Liver (tissue), 9 donors: ENCODE measurements around the gene IFNA13. TPM values are rescaled to one million over a fixed set of nuclear protein-coding genes. Genes with fewer than 3 reads are reported as not detected.
"Not testable (repeated sequence)": the region's sequence is repeated elsewhere in the genome, so short reads cannot be mapped to it uniquely, and the experiment has no call there.

Experiments
- DNase-seq: peaks from one replicate; pipeline ENCODE4 v3.0.0-alpha.2; 2017; ENCODE audit warnings: low spot score
- H3K27ac ChIP-seq, 2 donors: one replicate each; pipeline ENCODE4 v1.7.0; 2013; ENCODE audit warnings: inconsistent platforms in 2 of 2, low read length in 2 of 2, control low read depth in 1 of 2, low read depth in 1 of 2, mild to moderate bottlenecking in 1 of 2
- H3K27me3 ChIP-seq, 4 donors: one replicate each; pipeline versions ENCODE4 v1.6.1 to v1.7.0; 2013; ENCODE audit warnings: low read length in 3 of 4, inconsistent platforms in 1 of 4, mild to moderate bottlenecking in 1 of 4, moderate library complexity in 1 of 4; ENCODE audit not compliant: control insufficient read depth in 4 of 4, insufficient read depth in 4 of 4
- H3K36me3 ChIP-seq, 4 donors: one replicate each; pipeline versions ENCODE4 v1.6.1 to v1.7.0; 2013; ENCODE audit warnings: low read length in 3 of 4, mild to moderate bottlenecking in 3 of 4, low read depth in 1 of 4, moderate library complexity in 1 of 4; ENCODE audit not compliant: control insufficient read depth in 4 of 4, insufficient read depth in 3 of 4
- H3K4me1 ChIP-seq, 4 donors: one replicate each; pipeline versions ENCODE4 v1.6.1 to v1.7.0; 2013; ENCODE audit warnings: low read length in 3 of 4, mild to moderate bottlenecking in 3 of 4, moderate library complexity in 1 of 4; ENCODE audit not compliant: control insufficient read depth in 4 of 4, insufficient read depth in 4 of 4
- H3K4me3 ChIP-seq, 3 donors: one replicate each; pipeline versions ENCODE4 v1.6.1 to v1.7.0; 2013; ENCODE audit warnings: low read length in 3 of 3, control low read depth in 1 of 3, low read depth in 1 of 3, mild to moderate bottlenecking in 1 of 3
- H3K9ac ChIP-seq, 2 donors: one replicate each; pipeline ENCODE4 v1.7.0; 2013; ENCODE audit warnings: low read length in 2 of 2, mild to moderate bottlenecking in 2 of 2, moderate library complexity in 2 of 2, control low read depth in 1 of 2, low read depth in 1 of 2
- H3K9me3 ChIP-seq, 4 donors: one replicate each; pipeline versions ENCODE4 v1.6.1 to v1.7.0; 2013; ENCODE audit warnings: low read length in 3 of 4; ENCODE audit not compliant: control insufficient read depth in 4 of 4
- CTCF ChIP-seq: fragments of 150-350 bp; IDR thresholded peaks from 2 replicates; pipeline ENCODE4 v1.5.1; 2017; ENCODE audit warnings: improper control_type of control experiment, low read depth, low read length; ENCODE audit not compliant: missing input control
- EGR1 ChIP-seq, 2 donors: IDR thresholded peaks; 2 replicates each; pipeline ENCODE4 v1.6.1; 2016 to 2018; ENCODE audit warnings: antibody characterized with exemption in 2 of 2, low read depth in 2 of 2
- FOXA1 ChIP-seq: IDR thresholded peaks from 2 replicates; pipeline ENCODE4 v1.6.1; 2016; ENCODE audit warnings: antibody characterized with exemption
- FOXA2 ChIP-seq: IDR thresholded peaks from 2 replicates; pipeline ENCODE4 v1.6.1; 2016; ENCODE audit warnings: antibody characterized with exemption
- GABPA ChIP-seq, 2 donors: IDR thresholded peaks in 1 of 2; conservative IDR thresholded peaks in 1 of 2; 2 replicates each; pipeline ENCODE4 v1.6.1; 2016; ENCODE audit warnings: antibody characterized with exemption in 2 of 2, mild to moderate bottlenecking in 1 of 2, moderate library complexity in 1 of 2
- HNF4A ChIP-seq, 2 donors: conservative IDR thresholded peaks; 2 replicates each; pipeline ENCODE4 v1.6.1; 2016; ENCODE audit warnings: antibody characterized with exemption in 2 of 2, mild to moderate bottlenecking in 2 of 2
- JUND ChIP-seq, 2 donors: IDR thresholded peaks; 2 replicates each; pipeline ENCODE4 v1.6.1; 2016; ENCODE audit warnings: antibody characterized with exemption in 2 of 2
- MAX ChIP-seq: IDR thresholded peaks from 2 replicates; pipeline ENCODE4 v1.6.1; 2016; ENCODE audit warnings: antibody characterized with exemption
- NR2F2 ChIP-seq: IDR thresholded peaks from 2 replicates; pipeline ENCODE4 v1.6.1; 2016; ENCODE audit warnings: antibody characterized with exemption
- RAD21 ChIP-seq, 2 donors: IDR thresholded peaks; 2 replicates each; pipeline ENCODE4 v1.6.1; 2016; ENCODE audit warnings: antibody characterized with exemption in 2 of 2, mild to moderate bottlenecking in 2 of 2
- RXRA ChIP-seq, 2 donors: IDR thresholded peaks; 2 replicates each; pipeline ENCODE4 v1.6.1; 2017 to 2018; ENCODE audit warnings: antibody characterized with exemption in 2 of 2, mild to moderate bottlenecking in 1 of 2
- SP1 ChIP-seq: IDR thresholded peaks from 2 replicates; pipeline ENCODE4 v1.6.1; 2018; ENCODE audit warnings: antibody characterized with exemption, mild to moderate bottlenecking
- TAF1 ChIP-seq: conservative IDR thresholded peaks from 2 replicates; pipeline ENCODE4 v1.6.1; 2016; ENCODE audit warnings: antibody characterized with exemption, mild to moderate bottlenecking
- ZBTB33 ChIP-seq: IDR thresholded peaks from 2 replicates; pipeline ENCODE4 v1.6.1; 2016; ENCODE audit warnings: antibody characterized with exemption
- WGBS: extraction: QIAGEN DNeasy Blood & Tissue Kit; methylation state at CpG from one replicate; pipeline ENCODE4 v1.1.7; 2013; 5-methylcytosine and 5-hydroxymethylcytosine counted together
- polyA plus RNA-seq, 2 donors: library from polyadenylated mRNA; stranded (reverse) in 1 of 2; unstranded in 1 of 2; fragments of 200-250 nt in 1 of 2; fragments of >200 nt in 1 of 2; fragmentation: Nextera tagmentation in 1 of 2; extraction: Ambion mirVana in 1 of 2; gene quantifications; one replicate each; pipeline versions ENCODE4 v1.2.1 to v1.2.3, GENCODE V29; 2013 to 2015
- total RNA-seq, 2 donors: library from RNA; depleted of rRNA; stranded (reverse); fragments of >200 nt; gene quantifications; one replicate each; pipeline ENCODE4 v1.2.3, GENCODE V29; 2014
- TF ChIP-seq, protein P1 (sequence below): IDR thresholded peaks from 2 replicates; pipeline ENCODE4 v1.6.1; 2016; ENCODE audit warnings: antibody characterized with exemption
- TF ChIP-seq, protein P2 (sequence below): IDR thresholded peaks from 2 replicates; pipeline ENCODE4 v1.6.1; 2016; ENCODE audit warnings: antibody characterized with exemption, mild to moderate bottlenecking
- donor health status: healthy.
- donor health status: healthy.
- donor health status: healthy.
- donor health status: healthy.
- donor health status: healthy.

Gene IFNA13
- total and polyA plus RNA-seq, 4 donors: not detected

GRCh38 chr9:21381448-21382339, 13.8 kb upstream of the IFNA13 start:
- WGBS: 41% methylated on average over 5 of the region's 5 CpGs
- no peaks in the 10 kb centered on the region for H3K36me3 ChIP-seq
- peaks cover 0 to 13% (median 0%) of the 10 kb centered on the region in 4 donors for H3K27me3 ChIP-seq
- DNase-seq: no peak
- H3K4me3 ChIP-seq: no peak overlapping the region
- peaks cover 0 to 6% (median 0%) of the 10 kb centered on the region in 4 donors for H3K4me1 ChIP-seq
- no peak overlapping the region for H3K27ac ChIP-seq
- no peaks in the 10 kb centered on the region for H3K9me3 ChIP-seq
- no peak overlapping the region for H3K9ac ChIP-seq
- no peak for TF ChIP-seq GABPA (IDR thresholded peaks at IDR 0.05 in 1 of 2, conservative IDR thresholded peaks at IDR 0.05 in 1 of 2)
- TF ChIP-seq JUND (IDR thresholded peaks at IDR 0.05): no peak
- TF ChIP-seq MAX: no peak
- no peak for TF ChIP-seq RXRA (IDR thresholded peaks at IDR 0.05)
- no peak for TF ChIP-seq EGR1 (IDR thresholded peaks at IDR 0.05; ENCODE audit: low read depth in 2 of 2)
- TF ChIP-seq FOXA1: no peak
- TF ChIP-seq, protein P1, sequence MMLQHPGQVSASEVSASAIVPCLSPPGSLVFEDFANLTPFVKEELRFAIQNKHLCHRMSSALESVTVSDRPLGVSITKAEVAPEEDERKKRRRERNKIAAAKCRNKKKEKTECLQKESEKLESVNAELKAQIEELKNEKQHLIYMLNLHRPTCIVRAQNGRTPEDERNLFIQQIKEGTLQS: no peak
- TF ChIP-seq TAF1: no peak
- TF ChIP-seq RAD21 (IDR thresholded peaks at IDR 0.05): no peak
- TF ChIP-seq NR2F2: no peak
- TF ChIP-seq CTCF: no peak
- TF ChIP-seq, protein P2, sequence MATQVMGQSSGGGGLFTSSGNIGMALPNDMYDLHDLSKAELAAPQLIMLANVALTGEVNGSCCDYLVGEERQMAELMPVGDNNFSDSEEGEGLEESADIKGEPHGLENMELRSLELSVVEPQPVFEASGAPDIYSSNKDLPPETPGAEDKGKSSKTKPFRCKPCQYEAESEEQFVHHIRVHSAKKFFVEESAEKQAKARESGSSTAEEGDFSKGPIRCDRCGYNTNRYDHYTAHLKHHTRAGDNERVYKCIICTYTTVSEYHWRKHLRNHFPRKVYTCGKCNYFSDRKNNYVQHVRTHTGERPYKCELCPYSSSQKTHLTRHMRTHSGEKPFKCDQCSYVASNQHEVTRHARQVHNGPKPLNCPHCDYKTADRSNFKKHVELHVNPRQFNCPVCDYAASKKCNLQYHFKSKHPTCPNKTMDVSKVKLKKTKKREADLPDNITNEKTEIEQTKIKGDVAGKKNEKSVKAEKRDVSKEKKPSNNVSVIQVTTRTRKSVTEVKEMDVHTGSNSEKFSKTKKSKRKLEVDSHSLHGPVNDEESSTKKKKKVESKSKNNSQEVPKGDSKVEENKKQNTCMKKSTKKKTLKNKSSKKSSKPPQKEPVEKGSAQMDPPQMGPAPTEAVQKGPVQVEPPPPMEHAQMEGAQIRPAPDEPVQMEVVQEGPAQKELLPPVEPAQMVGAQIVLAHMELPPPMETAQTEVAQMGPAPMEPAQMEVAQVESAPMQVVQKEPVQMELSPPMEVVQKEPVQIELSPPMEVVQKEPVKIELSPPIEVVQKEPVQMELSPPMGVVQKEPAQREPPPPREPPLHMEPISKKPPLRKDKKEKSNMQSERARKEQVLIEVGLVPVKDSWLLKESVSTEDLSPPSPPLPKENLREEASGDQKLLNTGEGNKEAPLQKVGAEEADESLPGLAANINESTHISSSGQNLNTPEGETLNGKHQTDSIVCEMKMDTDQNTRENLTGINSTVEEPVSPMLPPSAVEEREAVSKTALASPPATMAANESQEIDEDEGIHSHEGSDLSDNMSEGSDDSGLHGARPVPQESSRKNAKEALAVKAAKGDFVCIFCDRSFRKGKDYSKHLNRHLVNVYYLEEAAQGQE: no peak
- TF ChIP-seq SP1: no peak
- no peak for TF ChIP-seq ZBTB33
- no peak for TF ChIP-seq HNF4A (conservative IDR thresholded peaks at IDR 0.05)
- TF ChIP-seq FOXA2: no peak

DNA sequence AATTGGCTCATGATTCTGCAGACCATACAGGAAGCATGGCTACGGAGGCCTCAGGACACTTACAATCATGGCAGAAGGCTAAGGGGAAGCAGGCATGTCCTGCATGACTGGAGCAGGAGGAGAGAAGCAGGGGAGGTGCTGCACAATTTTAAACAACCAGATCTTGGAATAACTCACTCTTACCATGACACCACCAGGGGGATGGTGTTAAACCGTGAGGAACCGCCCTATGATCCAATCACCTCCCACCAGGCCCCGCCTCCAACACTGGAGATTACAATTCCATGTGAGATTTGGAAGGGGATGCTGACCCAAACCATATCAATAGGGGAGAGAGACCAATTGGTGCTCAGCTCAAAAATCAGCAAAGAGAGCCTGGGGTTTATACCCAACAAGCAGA, 3.6 kb upstream of the IFNA13 start:
- not testable (repeated sequence) for H3K9me3 ChIP-seq, H3K4me1 ChIP-seq, H3K4me3 ChIP-seq, H3K9ac ChIP-seq, DNase-seq, H3K36me3 ChIP-seq, H3K27ac ChIP-seq, H3K27me3 ChIP-seq
- 64% methylated on average over 4 of the region's 4 CpGs for WGBS

GRCh38 chr9:21367169-21367568, 688 bp downstream of the IFNA13 start:
- 93% methylated on average over 1 of the region's 2 CpGs for WGBS
- H3K9ac ChIP-seq, DNase-seq: not testable (repeated sequence)

More at GRCh38 chr9:21367169-21367568, 688 bp downstream of the IFNA13 start:
- H3K4me1 ChIP-seq, H3K4me3 ChIP-seq, H3K27ac ChIP-seq, H3K27me3 ChIP-seq, H3K9me3 ChIP-seq, H3K36me3 ChIP-seq: not testable (repeated sequence)
